Uterus (tissue), 2 donors: Measurements from ENCODE around the gene JUNB.

Experiments used
- POLR2A ChIP-seq, 2 donors: fragments of 450-650 bp; IDR thresholded peaks; one replicate each; pipeline ENCODE4 v1.6.1; 2016; ENCODE audit warnings: antibody characterized with exemption in 2 of 2, mild to moderate bottlenecking in 1 of 2, moderate library complexity in 1 of 2
- TF ChIP-seq, protein P1 (sequence below), 4 experiments: fragments of 200-600 bp in 2 of 4; fragments of 450-650 bp in 2 of 4; sonication (generic) in 2 of 4; IDR thresholded peaks; one replicate each; pipeline ENCODE4 v1.5.1; 2016 to 2019; ENCODE audit warnings: antibody characterized with exemption in 4 of 4, mild to moderate bottlenecking in 2 of 4, moderate library complexity in 1 of 4

DNA sequence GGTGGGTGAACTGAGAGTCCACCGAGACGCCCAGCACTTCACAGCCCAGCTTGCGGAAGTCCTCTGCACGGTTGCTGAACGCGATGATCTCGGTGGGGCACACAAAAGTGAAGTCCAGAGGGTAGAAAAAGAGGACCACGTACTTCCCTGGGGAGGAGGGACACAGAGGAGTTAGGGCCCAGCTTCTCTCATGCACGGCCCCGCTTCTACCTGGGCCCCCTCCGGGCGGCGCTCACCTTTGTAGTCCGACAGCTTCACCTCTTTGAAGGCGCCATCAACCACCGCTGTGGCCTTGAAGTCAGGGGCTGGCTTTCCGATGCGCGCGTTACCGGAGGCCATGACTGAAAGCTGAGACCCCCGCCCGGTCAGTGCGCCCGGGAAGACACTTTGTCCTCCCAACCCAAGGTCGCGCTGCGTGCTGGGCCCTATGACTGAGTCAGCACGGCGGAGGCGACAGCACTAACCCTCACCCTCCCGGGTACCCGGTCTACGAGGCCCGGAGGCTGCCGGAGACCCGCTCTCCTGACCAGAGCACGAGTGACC is 9.7 kb downstream of the JUNB start:
- TF ChIP-seq, protein P1, sequence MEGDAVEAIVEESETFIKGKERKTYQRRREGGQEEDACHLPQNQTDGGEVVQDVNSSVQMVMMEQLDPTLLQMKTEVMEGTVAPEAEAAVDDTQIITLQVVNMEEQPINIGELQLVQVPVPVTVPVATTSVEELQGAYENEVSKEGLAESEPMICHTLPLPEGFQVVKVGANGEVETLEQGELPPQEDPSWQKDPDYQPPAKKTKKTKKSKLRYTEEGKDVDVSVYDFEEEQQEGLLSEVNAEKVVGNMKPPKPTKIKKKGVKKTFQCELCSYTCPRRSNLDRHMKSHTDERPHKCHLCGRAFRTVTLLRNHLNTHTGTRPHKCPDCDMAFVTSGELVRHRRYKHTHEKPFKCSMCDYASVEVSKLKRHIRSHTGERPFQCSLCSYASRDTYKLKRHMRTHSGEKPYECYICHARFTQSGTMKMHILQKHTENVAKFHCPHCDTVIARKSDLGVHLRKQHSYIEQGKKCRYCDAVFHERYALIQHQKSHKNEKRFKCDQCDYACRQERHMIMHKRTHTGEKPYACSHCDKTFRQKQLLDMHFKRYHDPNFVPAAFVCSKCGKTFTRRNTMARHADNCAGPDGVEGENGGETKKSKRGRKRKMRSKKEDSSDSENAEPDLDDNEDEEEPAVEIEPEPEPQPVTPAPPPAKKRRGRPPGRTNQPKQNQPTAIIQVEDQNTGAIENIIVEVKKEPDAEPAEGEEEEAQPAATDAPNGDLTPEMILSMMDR (IDR thresholded peaks at IDR 0.05): no peak
- TF ChIP-seq POLR2A (IDR thresholded peaks at IDR 0.05): no peak
